NCI-H2107 treated with DMSO at 0.1 percent for 48 hours (cell line): ENCODE measurements around the gene FOXB1.

ENCODE experiments used
- DNase-seq: peaks from one replicate; lab custom pipeline; 2025; ENCODE audit not compliant: unreplicated experiment; lab: John Stamatoyannopoulos, UW

FOXB1 gene

GRCh38 chr15:60017538-60018520 is 13.7 kb downstream of the FOXB1 start:
- no peak for DNase-seq

- no peak for DNase-seq
These were observed 16.6 kb downstream of the FOXB1 start for GRCh38 chr15:60020736-60021135.

- no peak for DNase-seq
These were observed 17.7 kb downstream of the FOXB1 start for GRCh38 chr15:60021589-60022378.

GRCh38 chr15:60022379-60022741 is 18.2 kb downstream of the FOXB1 start:
- no peak for DNase-seq

GRCh38 chr15:60026555-60026954 is 22.4 kb downstream of the FOXB1 start:
- DNase-seq: no peak

GRCh38 chr15:60035344-60035743 is 31.2 kb downstream of the FOXB1 start:
- DNase-seq: no peak

- DNase-seq: no peak
These were observed 35.2 kb downstream of the FOXB1 start for GRCh38 chr15:60039316-60039715.

- no peak for DNase-seq
These were observed 39.8 kb downstream of the FOXB1 start for GRCh38 chr15:60043744-60044435.

DNA sequence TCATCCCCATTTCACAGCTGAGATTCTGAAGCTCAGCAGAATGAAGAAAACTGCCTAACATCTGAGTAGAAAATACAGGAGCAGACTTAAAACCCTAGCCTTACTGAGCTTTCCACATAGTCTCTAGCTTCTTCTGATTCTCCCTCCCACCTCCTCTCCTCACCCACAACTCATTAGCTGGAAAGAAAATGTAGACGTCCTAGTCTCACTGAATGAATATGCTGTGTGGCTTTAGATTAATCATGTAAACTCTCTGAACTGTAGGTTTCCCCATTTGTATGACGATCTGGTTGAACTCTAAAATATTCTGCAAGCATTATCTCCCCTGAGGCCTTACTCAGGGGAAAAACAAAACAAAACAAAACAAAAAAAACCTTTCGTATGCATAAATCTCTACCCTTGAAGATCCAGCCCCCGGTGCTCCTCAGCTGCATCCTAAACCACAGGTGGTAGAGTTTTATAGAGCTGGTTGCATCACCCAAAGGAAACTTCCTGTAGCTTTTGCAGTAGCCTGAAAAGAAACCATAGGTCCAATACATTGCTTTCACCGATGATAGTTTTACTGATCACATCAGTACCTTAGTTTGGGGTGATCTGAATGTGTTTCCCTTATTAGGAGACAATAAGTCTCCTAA is 40.6 kb downstream of the FOXB1 start:
- no peak for DNase-seq

DNA sequence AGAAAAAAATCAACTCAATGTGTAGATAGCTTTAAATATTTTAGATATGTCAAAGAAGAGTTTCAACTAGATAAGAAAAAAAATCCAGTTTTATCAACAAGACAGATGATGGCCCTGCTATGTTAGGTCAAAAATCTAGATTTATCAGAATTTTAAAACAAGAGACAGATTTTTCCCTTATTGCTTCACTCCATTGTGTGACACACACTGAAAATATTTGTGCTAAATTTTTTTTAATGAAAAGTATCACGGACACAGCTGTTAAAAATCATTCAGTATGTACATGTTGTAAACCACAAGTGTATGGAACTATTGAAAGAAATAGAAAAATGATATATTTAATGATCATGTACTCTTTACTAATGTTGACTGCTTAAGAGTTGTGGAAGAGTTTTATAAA is 43.6 kb downstream of the FOXB1 start:
- DNase-seq: no peak

DNA sequence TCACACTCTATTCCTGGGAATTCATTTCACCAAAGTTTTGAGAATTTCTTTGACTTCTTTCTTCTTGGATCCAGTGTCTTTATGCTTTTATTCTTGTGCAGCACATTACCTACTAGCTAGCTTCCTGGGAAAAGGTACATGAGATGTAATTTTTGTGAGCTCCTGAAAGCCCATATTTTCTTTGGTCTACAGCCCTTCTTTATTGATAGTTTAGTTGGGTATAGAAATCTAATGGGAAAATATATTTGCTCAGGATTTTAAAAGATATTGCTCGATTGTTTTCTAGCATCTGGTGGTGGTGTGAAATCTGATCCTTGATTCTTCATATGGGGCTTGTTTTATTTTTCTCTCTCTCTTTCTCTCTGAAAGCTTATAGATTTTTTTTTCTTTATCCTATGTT is 45.8 kb downstream of the FOXB1 start:
- DNase-seq: no peak

DNA sequence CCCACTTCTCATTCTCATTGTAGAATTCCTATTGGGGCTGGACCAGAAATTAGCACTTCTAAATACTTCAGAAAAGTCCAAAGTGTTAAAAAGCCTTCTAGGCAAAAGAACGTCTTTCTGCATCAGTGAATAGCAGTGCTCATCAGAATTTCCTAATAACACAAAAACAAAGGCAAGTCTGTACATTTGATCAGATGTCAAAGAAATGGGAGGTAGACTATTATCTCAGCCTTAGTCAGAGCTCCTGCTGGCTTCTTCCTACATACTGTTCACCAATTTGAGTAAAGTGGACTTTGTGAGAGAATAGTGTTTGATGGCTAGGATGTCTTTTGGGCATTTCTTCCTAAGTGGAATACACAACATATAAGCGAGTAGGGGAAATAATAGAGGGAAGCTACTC is 48.7 kb downstream of the FOXB1 start:
- no peak for DNase-seq

- DNase-seq: no peak
These were observed 50.4 kb downstream of the FOXB1 start for GRCh38 chr15:60054472-60054871.
